Measurements from ENCODE around the gene NELFCD. TPM values are rescaled to one million over a fixed set of nuclear protein-coding genes. Genes with fewer than 3 reads are reported as not detected.

Gene NELFCD
- polyA plus RNA-seq, 3 donors: 49.0 to 74.8 (median 50.1) TPM

GRCh38 chr20:59001449-59002171, 20.6 kb downstream of the NELFCD start:
- H3K4me1 Mint-ChIP-seq: peaks cover 41% of the 10 kb centered on the region
- peaks cover 91% of the 10 kb centered on the region for H3K79me2 ChIP-seq (ENCODE audit: insufficient read depth, low read length)
- H2AFZ ChIP-seq (ENCODE audit: insufficient read depth, low read depth, low read length, poor library complexity, severe bottlenecking): no peak overlapping the region
- no peaks in the 10 kb centered on the region for H3K27me3 ChIP-seq (ENCODE audit: control insufficient read depth in 2 of 2, insufficient read depth in 2 of 2, low read length in 2 of 2)
- H3K9me3 ChIP-seq (replicated peaks in 1 of 2; ENCODE audit: control insufficient read depth in 1 of 2, insufficient read depth in 1 of 2, low read length in 2 of 2): no peaks in the 10 kb centered on the region
- intact Hi-C loops (cut with micrococcal nuclease): loop anchor here in 1 of 2 donors (10.0 kb wide), 1 partner anchor 117 kb away; no protein-coding TSS in a partner anchor
- H3K4me3 ChIP-seq (replicated peaks in 1 of 3; ENCODE audit: low read depth in 2 of 3, low read length in 3 of 3): no peak overlapping the region
- H3K36me3 Mint-ChIP-seq: peaks cover 66 to 82% of the 10 kb centered on the region in 2 donors
- H3K9me3 Mint-ChIP-seq: peaks cover 0 to 1% (median 0%) of the 10 kb centered on the region in 7 donors
- no peaks in the 10 kb centered on the region for H3K27me3 Mint-ChIP-seq (ENCODE audit: low read depth in 3 of 3)
- H3K9ac ChIP-seq (ENCODE audit: insufficient read depth, low read length, poor library complexity, severe bottlenecking): no peak overlapping the region
- peaks cover 36 to 48% of the 10 kb centered on the region in 2 donors for H3K4me1 ChIP-seq (ENCODE audit: control insufficient read depth in 1 of 2, insufficient read depth in 2 of 2, low read length in 2 of 2)
- no peak for DNase-seq
- no peak for TF ChIP-seq CTCF (IDR thresholded peaks at IDR 0.05)
- whole genome bisulfite sequencing (ENCODE audit: insufficient coverage): 95% methylated on average over 26 of the region's 27 CpGs
- H3K4me3 Mint-ChIP-seq: no peak overlapping the region
- peak overlapping the region in 5 of 7 donors; percentile 63 to 88 (median 84) for H3K27ac Mint-ChIP-seq
- peaks cover 72 to 75% of the 10 kb centered on the region in 2 donors for H3K36me3 ChIP-seq (replicated peaks in 1 of 2; ENCODE audit: control insufficient read depth in 1 of 2, insufficient read depth in 2 of 2, low read length in 2 of 2)
- no peak overlapping the region for H3K4me2 ChIP-seq (replicated peaks; ENCODE audit: extremely low read depth, low read length, poor library complexity, severe bottlenecking)
- H3K27ac ChIP-seq (ENCODE audit: low read depth in 1 of 2, low read length in 2 of 2): peak overlapping the region; percentile 95 to 98
- H4K20me1 ChIP-seq (ENCODE audit: insufficient read depth, low read length): peaks cover 96% of the 10 kb centered on the region

GRCh38 chr20:59002388-59002787, 21.3 kb downstream of the NELFCD start:
- H3K4me3 ChIP-seq (replicated peaks in 1 of 3; ENCODE audit: low read depth in 2 of 3, low read length in 3 of 3): peak overlapping the region in 1 of 3 experiments; percentile 86
- Mint-ChIP-seq H3K4me3 (no peak overlapping the region), H3K36me3 (peaks cover 58 to 74% of the 10 kb centered on the region in 2 donors), H3K27ac (peak overlapping the region; percentile 70 to 100 (median 99)), H3K9me3 (peaks cover 0 to 1% (median 0%) of the 10 kb centered on the region in 7 donors), H3K4me1 (peaks cover 41% of the 10 kb centered on the region), H3K27me3 (ENCODE audit: low read depth in 3 of 3) (no peaks in the 10 kb centered on the region)
- peaks cover 91% of the 10 kb centered on the region for H3K79me2 ChIP-seq (ENCODE audit: insufficient read depth, low read length)
- H3K27ac ChIP-seq (ENCODE audit: low read depth in 1 of 2, low read length in 2 of 2): peak overlapping the region; percentile 95 to 98
- H4K20me1 ChIP-seq (ENCODE audit: insufficient read depth, low read length): peaks cover 89% of the 10 kb centered on the region
- H3K36me3 ChIP-seq (replicated peaks in 1 of 2; ENCODE audit: control insufficient read depth in 1 of 2, insufficient read depth in 2 of 2, low read length in 2 of 2): peaks cover 64 to 67% of the 10 kb centered on the region in 2 donors
- H3K27me3 ChIP-seq (ENCODE audit: control insufficient read depth in 2 of 2, insufficient read depth in 2 of 2, low read length in 2 of 2): no peaks in the 10 kb centered on the region
- TF ChIP-seq CTCF (IDR thresholded peaks at IDR 0.05): no peak
- H3K9me3 ChIP-seq (replicated peaks in 1 of 2; ENCODE audit: control insufficient read depth in 1 of 2, insufficient read depth in 1 of 2, low read length in 2 of 2): no peaks in the 10 kb centered on the region
- WGBS (ENCODE audit: insufficient coverage): 95% methylated on average over 7 of the region's 8 CpGs
- peaks cover 37 to 50% of the 10 kb centered on the region in 2 donors for H3K4me1 ChIP-seq (ENCODE audit: control insufficient read depth in 1 of 2, insufficient read depth in 2 of 2, low read length in 2 of 2)
- H2AFZ ChIP-seq (ENCODE audit: insufficient read depth, low read depth, low read length, poor library complexity, severe bottlenecking): no peak overlapping the region
- no peak overlapping the region for H3K4me2 ChIP-seq (replicated peaks; ENCODE audit: extremely low read depth, low read length, poor library complexity, severe bottlenecking)
- intact Hi-C loops (cut with micrococcal nuclease): loop anchor here in 1 of 2 donors (10.0 kb wide), 1 partner anchor 118 kb away; no protein-coding TSS in a partner anchor
- no peak for DNase-seq
- no peak overlapping the region for H3K9ac ChIP-seq (ENCODE audit: insufficient read depth, low read length, poor library complexity, severe bottlenecking)
